ENCODE results near the gene HSPA1L. TPM values are rescaled to one million over a fixed set of nuclear protein-coding genes. Genes with fewer than 3 reads are reported as not detected.

HSPA1L gene
- total RNA-seq, 1 donor from 2014 or later: 0.98 TPM

- Mint-ChIP-seq H3K27ac (ENCODE audit: unreplicated experiment) (no peak overlapping the region), H3K9me3 (ENCODE audit: unreplicated experiment) (no peaks in the 10 kb centered on the region), H3K4me3 (ENCODE audit: unreplicated experiment) (no peak overlapping the region), H3K4me1 (ENCODE audit: low read depth, unreplicated experiment) (peaks cover 2% of the 10 kb centered on the region), H3K27me3 (ENCODE audit: low read depth, unreplicated experiment) (no peaks in the 10 kb centered on the region), H3K36me3 (ENCODE audit: low read depth, unreplicated experiment) (peaks cover 5% of the 10 kb centered on the region)
- DNase-seq (ENCODE audit: low read depth) (no peak), FAIRE-seq (no peak)
- H3K9ac ChIP-seq (ENCODE audit: low read length): no peak overlapping the region
- no peak overlapping the region for H3K4me2 ChIP-seq (ENCODE audit: low read length)
- H3K27me3 ChIP-seq (ENCODE audit: insufficient read depth, low read length): no peaks in the 10 kb centered on the region
- no peaks in the 10 kb centered on the region for H3K9me3 ChIP-seq (ENCODE audit: insufficient read depth, low read depth, low read length)
- H3K79me2 ChIP-seq (ENCODE audit: insufficient read depth, low read length): no peaks in the 10 kb centered on the region
- H3K4me1 ChIP-seq (ENCODE audit: insufficient read depth, low read length): peaks cover 9% of the 10 kb centered on the region
- no peak overlapping the region for H3K27ac ChIP-seq (ENCODE audit: low read depth, low read length)
- H3K36me3 ChIP-seq (ENCODE audit: insufficient read depth, low read length): no peaks in the 10 kb centered on the region
- TF ChIP-seq CTCF (IDR thresholded peaks at IDR 0.05; ENCODE audit: insufficient read depth, low read depth, low read length) (no peak), EZH2 (IDR thresholded peaks at IDR 0.05; ENCODE audit: insufficient read depth, low read length) (no peak)
- no peaks in the 10 kb centered on the region for H4K20me1 ChIP-seq (ENCODE audit: insufficient read depth, low read length)
- no peak overlapping the region for H2AFZ ChIP-seq (ENCODE audit: low read depth, low read length)
- H3K4me3 ChIP-seq (ENCODE audit: insufficient read depth, low read depth, low read length): no peak overlapping the region
Observed at GRCh38 chr6:31768363-31769257, 46.5 kb downstream of the HSPA1L start.

GRCh38 chr6:31767096-31767645 lies 47.9 kb downstream of the HSPA1L start:
- no peaks in the 10 kb centered on the region for H3K36me3 ChIP-seq (ENCODE audit: insufficient read depth, low read length)
- H3K4me3 Mint-ChIP-seq (ENCODE audit: unreplicated experiment): no peak overlapping the region
- no peaks in the 10 kb centered on the region for H3K9me3 ChIP-seq (ENCODE audit: insufficient read depth, low read depth, low read length)
- no peaks in the 10 kb centered on the region for H4K20me1 ChIP-seq (ENCODE audit: insufficient read depth, low read length)
- H3K9ac ChIP-seq (ENCODE audit: low read length): no peak overlapping the region
- no peaks in the 10 kb centered on the region for H3K27me3 Mint-ChIP-seq (ENCODE audit: low read depth, unreplicated experiment)
- peaks cover 6% of the 10 kb centered on the region for H3K36me3 Mint-ChIP-seq (ENCODE audit: low read depth, unreplicated experiment)
- DNase-seq (ENCODE audit: low read depth): no peak
- H3K27me3 ChIP-seq (ENCODE audit: insufficient read depth, low read length): no peaks in the 10 kb centered on the region
- H2AFZ ChIP-seq (ENCODE audit: low read depth, low read length): no peak overlapping the region
- no peaks in the 10 kb centered on the region for H3K9me3 Mint-ChIP-seq (ENCODE audit: unreplicated experiment)
- H3K4me1 Mint-ChIP-seq (ENCODE audit: low read depth, unreplicated experiment): peaks cover 6% of the 10 kb centered on the region
- H3K4me2 ChIP-seq (ENCODE audit: low read length): no peak overlapping the region
- FAIRE-seq: no peak
- no peaks in the 10 kb centered on the region for H3K79me2 ChIP-seq (ENCODE audit: insufficient read depth, low read length)
- H3K4me3 ChIP-seq (ENCODE audit: insufficient read depth, low read depth, low read length): no peak overlapping the region
- H3K27ac ChIP-seq (ENCODE audit: low read depth, low read length): no peak overlapping the region
- peaks cover 12% of the 10 kb centered on the region for H3K4me1 ChIP-seq (ENCODE audit: insufficient read depth, low read length)
- H3K27ac Mint-ChIP-seq (ENCODE audit: unreplicated experiment): no peak overlapping the region
- no peak for TF ChIP-seq EZH2 (IDR thresholded peaks at IDR 0.05; ENCODE audit: insufficient read depth, low read length)
- no peak for TF ChIP-seq CTCF (IDR thresholded peaks at IDR 0.05; ENCODE audit: insufficient read depth, low read depth, low read length)

Measured in astrocyte (in vitro differentiated cells and primary cell).